Loucy (cell line): ENCODE results near the gene TMEM108.

Source experiments
- EZH2phosphoT487 ChIP-seq: fragments of 200-600 bp; IDR thresholded peaks from 2 replicates; pipeline ENCODE4 v1.6.1; 2018; ENCODE audit warnings: antibody characterized with exemption, mild to moderate bottlenecking, moderate library complexity, borderline replicate concordance
- TF ChIP-seq, protein P1 (sequence below): fragments of 200-600 bp; sonication (generic); conservative IDR thresholded peaks from 2 replicates; pipeline ENCODE4 v1.5.1; 2014; ENCODE audit warnings: mild to moderate bottlenecking, antibody characterized with exemption, low read length

DNA sequence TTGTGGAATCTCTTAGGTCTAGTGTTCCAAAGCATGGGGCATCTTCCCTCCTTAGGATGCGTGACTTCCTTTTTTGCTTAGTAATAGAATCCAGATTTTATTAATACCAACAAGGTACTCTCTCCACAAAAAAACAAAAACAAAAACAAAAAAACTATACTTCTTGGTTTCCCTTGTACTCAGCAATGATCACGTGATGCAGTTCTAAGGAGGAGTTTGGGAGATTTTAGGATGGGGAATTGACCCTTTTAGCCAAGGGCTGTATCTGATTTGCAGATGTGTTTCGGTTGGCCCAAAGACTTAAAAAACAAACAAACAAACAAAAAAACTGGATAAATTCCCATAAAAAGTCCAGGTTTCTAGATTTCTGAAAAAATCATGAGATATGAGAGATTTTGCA lies 12.6 kb upstream of the TMEM108 start:
- TF ChIP-seq, protein P1, sequence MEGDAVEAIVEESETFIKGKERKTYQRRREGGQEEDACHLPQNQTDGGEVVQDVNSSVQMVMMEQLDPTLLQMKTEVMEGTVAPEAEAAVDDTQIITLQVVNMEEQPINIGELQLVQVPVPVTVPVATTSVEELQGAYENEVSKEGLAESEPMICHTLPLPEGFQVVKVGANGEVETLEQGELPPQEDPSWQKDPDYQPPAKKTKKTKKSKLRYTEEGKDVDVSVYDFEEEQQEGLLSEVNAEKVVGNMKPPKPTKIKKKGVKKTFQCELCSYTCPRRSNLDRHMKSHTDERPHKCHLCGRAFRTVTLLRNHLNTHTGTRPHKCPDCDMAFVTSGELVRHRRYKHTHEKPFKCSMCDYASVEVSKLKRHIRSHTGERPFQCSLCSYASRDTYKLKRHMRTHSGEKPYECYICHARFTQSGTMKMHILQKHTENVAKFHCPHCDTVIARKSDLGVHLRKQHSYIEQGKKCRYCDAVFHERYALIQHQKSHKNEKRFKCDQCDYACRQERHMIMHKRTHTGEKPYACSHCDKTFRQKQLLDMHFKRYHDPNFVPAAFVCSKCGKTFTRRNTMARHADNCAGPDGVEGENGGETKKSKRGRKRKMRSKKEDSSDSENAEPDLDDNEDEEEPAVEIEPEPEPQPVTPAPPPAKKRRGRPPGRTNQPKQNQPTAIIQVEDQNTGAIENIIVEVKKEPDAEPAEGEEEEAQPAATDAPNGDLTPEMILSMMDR, result no peak
- TF ChIP-seq EZH2phosphoT487, result no peak
